HepG2 (cell line): ENCODE data around the gene KCNAB1. TPM values are rescaled to one million over a fixed set of nuclear protein-coding genes. Genes with fewer than 3 reads are reported as not detected.

Source experiments
- ATAC-seq: fragments of 200-7000 bp; cut with Tn5 transposase; 3 replicates; pipeline ENCODE4 v1.9.1; 2020; ENCODE audit warnings: mild to moderate bottlenecking, moderate library complexity
- BruUV-seq: library from RNA; stranded (reverse); fragments of 400-500 nt; replicated peaks from 2 replicates; lab custom pipeline; 2021; lab: Mats Ljungman, UMichigan
- CTCF ChIA-PET: fragments of 300-600 bp; formaldehyde crosslinking; extraction: SDS; loops from one replicate; lab custom pipeline; 2021; ENCODE audit warnings: low total read pairs, inconsistent platforms, low intra/inter-chr PET ratio; lab: Yijun Ruan, JAX
- POLR2A ChIA-PET: fragments of 350-600 bp; sonication (Branson Sonifier 250); formaldehyde crosslinking; loops from one replicate; lab custom pipeline; 2020; ENCODE audit warnings: antibody characterized with exemption, inconsistent platforms; lab: Yijun Ruan, JAX
- DNase-seq: peaks from one replicate; pipeline ENCODE4 v3.0.0-alpha.2; 2015; ENCODE audit warnings: low spot score
- FAIRE-seq: peaks from 3 replicates; lab custom pipeline; 2011; peaks lifted over from hg19 to GRCh38; lab: Jason Lieb, UNC
- H2AFZ ChIP-seq: one replicate; pipeline ENCODE4 v1.6.1; 2011; ENCODE audit warnings: low read length, inconsistent platforms
- H3K27ac ChIP-seq: fragments of 300-600 bp; 3 replicates; pipeline ENCODE4 v1.8.0; 2011; ENCODE audit warnings: mixed run types, mild to moderate bottlenecking, mixed read lengths, low read length, inconsistent platforms; ENCODE audit not compliant: insufficient read depth; ENCODE audit errors: extremely low read length
- H3K27me3 ChIP-seq, 2 experiments: fragments of 200-600 bp in 1 of 2; 2 replicates in 1 of 2; 3 replicates in 1 of 2; pipeline versions ENCODE4 v1.6.0 to v1.8.0; 2011; ENCODE audit warnings: low read length in 2 of 2, mild to moderate bottlenecking in 2 of 2, moderate library complexity in 2 of 2, inconsistent platforms in 1 of 2; ENCODE audit not compliant: insufficient read depth in 2 of 2, control insufficient read depth in 1 of 2
- H3K36me3 ChIP-seq, 2 experiments: fragments of 200-600 bp in 1 of 2; replicated peaks in 1 of 2; 2 replicates in 1 of 2; 3 replicates in 1 of 2; pipeline versions ENCODE4 v1.5.1 to v1.8.0; 2011; ENCODE audit warnings: low read length in 2 of 2, inconsistent platforms in 1 of 2; ENCODE audit not compliant: insufficient read depth in 2 of 2, control insufficient read depth in 1 of 2
- H3K4me1 ChIP-seq: 2 replicates; pipeline ENCODE4 v1.5.1; 2012; ENCODE audit warnings: low read length, inconsistent platforms; ENCODE audit not compliant: insufficient read depth
- H3K4me2 ChIP-seq: 2 replicates; pipeline ENCODE4 v1.6.0; 2011; ENCODE audit warnings: low read depth, low read length, inconsistent platforms
- H3K4me3 ChIP-seq, 3 experiments: fragments of 200-600 bp in 1 of 3; sonication (generic), shearing (Covaris generic) in 1 of 3; replicated peaks in 1 of 3; 2 replicates each; pipeline ENCODE4 v1.5.1; 2011 to 2016; ENCODE audit warnings: low read length in 3 of 3, inconsistent platforms in 2 of 3, low read depth in 2 of 3, mild to moderate bottlenecking in 2 of 3, control low read depth in 1 of 3, mixed read lengths in 1 of 3; ENCODE audit not compliant: insufficient read depth in 1 of 3
- H3K79me2 ChIP-seq: one replicate; pipeline ENCODE4 v1.6.1; 2011; ENCODE audit warnings: low read length, inconsistent platforms; ENCODE audit not compliant: insufficient read depth
- H3K9ac ChIP-seq: 2 replicates; pipeline ENCODE4 v1.6.0; 2011; ENCODE audit warnings: mild to moderate bottlenecking, low read depth, low read length, inconsistent platforms; ENCODE audit not compliant: insufficient read depth
- H3K9me3 ChIP-seq: 2 replicates; pipeline ENCODE4 v1.5.1; 2012; ENCODE audit warnings: mild to moderate bottlenecking, low read length
- H4K20me1 ChIP-seq: 2 replicates; pipeline ENCODE4 v1.6.0; 2011; ENCODE audit warnings: inconsistent platforms, mild to moderate bottlenecking, low read length, moderate library complexity; ENCODE audit not compliant: insufficient read depth
- AKAP8 ChIP-seq: sonication (generic); formaldehyde crosslinking; IDR thresholded peaks from 2 replicates; pipeline ENCODE4 v1.5.1; 2020; ENCODE audit warnings: mild to moderate bottlenecking, missing genetic modification reagents
- ETV6 ChIP-seq: sonication (generic); formaldehyde crosslinking; conservative IDR thresholded peaks from 2 replicates; pipeline ENCODE4 v1.4.0; 2020; ENCODE audit warnings: missing genetic modification reagents
- IRF2 ChIP-seq: IDR thresholded peaks from 2 replicates; pipeline ENCODE4 v1.6.1; 2018; ENCODE audit warnings: missing genetic modification reagents, missing compliant biosample characterization
- MIXL1 ChIP-seq: IDR thresholded peaks from 2 replicates; pipeline ENCODE4 v1.6.1; 2016
- SMAD1 ChIP-seq: sonication (generic); formaldehyde crosslinking; IDR thresholded peaks from 2 replicates; pipeline ENCODE4 v1.4.0; 2020; ENCODE audit warnings: missing genetic modification reagents, low read depth, mild to moderate bottlenecking, borderline replicate concordance
- YY1 ChIP-seq: IDR thresholded peaks from 2 replicates; pipeline ENCODE4 v1.6.1; 2011; ENCODE audit warnings: low read length, low read depth, moderate library complexity, mild to moderate bottlenecking; ENCODE audit not compliant: insufficient read depth, insufficient replicate concordance
- ZBTB7B ChIP-seq: sonication (generic); formaldehyde crosslinking; IDR thresholded peaks from 2 replicates; pipeline ENCODE4 v1.4.0; 2020; ENCODE audit warnings: missing genetic modification reagents
- ZNF256 ChIP-seq: sonication (generic); formaldehyde crosslinking; conservative IDR thresholded peaks from 2 replicates; pipeline ENCODE4 v1.4.0; 2020; ENCODE audit warnings: missing genetic modification reagents
- ZNF839 ChIP-seq: sonication (generic); formaldehyde crosslinking; IDR thresholded peaks from 2 replicates; pipeline ENCODE4 v1.4.0; 2020; ENCODE audit warnings: missing genetic modification reagents, mild to moderate bottlenecking, borderline replicate concordance
- whole genome bisulfite sequencing: methylation state at CpG from one replicate; pipeline ENCODE4 v1.1.6; 2017; ENCODE audit warnings: low lambda C conversion rate; 5-methylcytosine and 5-hydroxymethylcytosine counted together
- in situ Hi-C: cut with HindIII; loops from 2 replicates; pipeline ENCODE4 v1.10.0; 2017; ENCODE audit warnings: low pct_unique_long_range_greater_than_20kb; ENCODE audit not compliant: extremely low pct_ligation_motif_present
- intact Hi-C: fragments of 100-400 bp; cut with micrococcal nuclease; formaldehyde crosslinking; loops from one replicate; pipeline ENCODE4 v1.10.0; 2022; ENCODE audit not compliant: unreplicated experiment
- polyA plus RNA-seq, 8 experiments: library from polyadenylated mRNA; depleted of rRNA in 3 of 8; stranded (reverse) in 7 of 8; unstranded in 1 of 8; fragments of >200 nt; fragmentation: Illumina TruSeq in 4 of 8; extraction: Trizol in 4 of 8; gene quantifications; 2 replicates each; pipeline versions ENCODE4 v1.2.1 to v1.2.3, GENCODE V29; 2011 to 2016; ENCODE audit warnings: low read depth in 4 of 8, missing spikeins in 1 of 8, mixed read lengths in 1 of 8; ENCODE audit not compliant: insufficient read depth in 1 of 8
- total RNA-seq, 5 experiments: library from RNA; depleted of rRNA; stranded (reverse); fragments of >200 nt; fragmentation: Illumina TruSeq; extraction: Trizol; gene quantifications; 2 replicates each; pipeline ENCODE4 v1.2.3, GENCODE V29; 2016; ENCODE audit warnings: low read depth in 1 of 5
- TF ChIP-seq, protein P1 (sequence below): IDR thresholded peaks from 2 replicates; pipeline ENCODE4 v1.6.1; 2016
- TF ChIP-seq, protein P2 (sequence below): sonication (generic); formaldehyde crosslinking; IDR thresholded peaks from 2 replicates; pipeline ENCODE4 v1.5.0; 2020; ENCODE audit warnings: missing genetic modification reagents, mild to moderate bottlenecking, borderline replicate concordance
- TF ChIP-seq, protein P3 (sequence below): sonication (generic); formaldehyde crosslinking; IDR thresholded peaks from 2 replicates; pipeline ENCODE4 v1.4.0; 2020; ENCODE audit warnings: missing genetic modification reagents
- TF ChIP-seq, protein P4 (sequence below): sonication (generic); formaldehyde crosslinking; IDR thresholded peaks from 2 replicates; pipeline ENCODE4 v1.5.1; 2020; ENCODE audit warnings: mild to moderate bottlenecking, moderate library complexity, missing genetic modification reagents

The KCNAB1 gene
- total and polyA plus RNA-seq, 2 of the 13 experiments (the other 11 are each of a cell fraction or from before 2014, with no cell fraction given) = not detected

DNA sequence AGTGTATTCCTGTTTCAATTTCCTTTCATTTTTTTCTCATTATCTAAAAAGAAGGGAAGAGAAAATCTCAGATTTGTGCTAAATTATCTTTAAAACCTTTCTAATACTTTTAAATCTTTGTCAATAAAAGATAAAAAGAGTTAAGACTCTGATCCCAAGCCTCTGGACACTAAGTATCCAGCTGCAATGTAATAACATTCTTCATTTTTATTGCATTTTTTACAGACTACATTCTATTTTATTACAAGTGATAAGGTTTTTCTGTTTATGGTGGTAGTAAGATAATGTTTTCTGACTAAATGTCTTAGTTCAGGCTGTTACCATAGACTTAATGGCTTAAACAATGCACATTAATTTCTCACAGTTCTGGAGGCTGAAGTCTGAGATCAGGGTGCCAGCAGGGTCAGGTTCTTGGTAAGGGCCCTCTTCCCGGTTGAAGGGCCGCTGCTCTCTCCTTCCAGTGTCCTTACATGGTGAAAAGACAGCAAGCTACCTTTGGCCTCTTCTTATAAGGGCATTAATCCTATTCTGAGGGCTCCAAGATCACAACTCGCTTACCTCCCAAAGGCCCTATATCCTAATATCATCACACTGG, 19.7 kb downstream of the KCNAB1 start:
- Histone ChIP-seq H2AFZ (no peak overlapping the region), H3K4me2 (no peak overlapping the region), H3K79me2 (no peaks in the 10 kb centered on the region), H3K9me3 (no peaks in the 10 kb centered on the region), H3K36me3 (no peaks in the 10 kb centered on the region), H3K27ac (no peak overlapping the region), H3K4me3 (no peak overlapping the region), H3K9ac (no peak overlapping the region), H4K20me1 (no peaks in the 10 kb centered on the region), H3K4me1 (no peaks in the 10 kb centered on the region), H3K27me3 (peaks cover 0 to 7% of the 10 kb centered on the region in 2 experiments; a peak in 1 of 5 replicates)
- ChIA-PET CTCF (no interaction called here), POLR2A (no interaction called here)
- in situ Hi-C loops = no loop called here
- BruUV-seq = no TSS peak
- no peak for FAIRE-seq
- ATAC-seq = no peak
- no peak for DNase-seq
- TF ChIP-seq, protein P1, sequence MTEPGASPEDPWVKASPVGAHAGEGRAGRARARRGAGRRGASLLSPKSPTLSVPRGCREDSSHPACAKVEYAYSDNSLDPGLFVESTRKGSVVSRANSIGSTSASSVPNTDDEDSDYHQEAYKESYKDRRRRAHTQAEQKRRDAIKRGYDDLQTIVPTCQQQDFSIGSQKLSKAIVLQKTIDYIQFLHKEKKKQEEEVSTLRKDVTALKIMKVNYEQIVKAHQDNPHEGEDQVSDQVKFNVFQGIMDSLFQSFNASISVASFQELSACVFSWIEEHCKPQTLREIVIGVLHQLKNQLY (CRISPR knock-in tag) = no peak
- TF ChIP-seq ETV6 (CRISPR knock-in tag) (no peak), YY1 (no peak), ZNF256 (CRISPR knock-in tag) (no peak), ZBTB7B (no peak), ZNF839 (CRISPR knock-in tag) (no peak)
- TF ChIP-seq, protein P2, sequence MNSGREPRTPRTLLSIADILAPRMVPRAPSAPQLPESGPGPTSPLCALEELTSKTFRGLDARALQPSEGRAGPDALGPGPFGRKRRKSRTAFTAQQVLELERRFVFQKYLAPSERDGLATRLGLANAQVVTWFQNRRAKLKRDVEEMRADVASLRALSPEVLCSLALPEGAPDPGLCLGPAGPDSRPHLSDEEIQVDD (CRISPR knock-in tag) = no peak
- 2% methylated on average over 3 of the region's 3 CpGs for WGBS
- intact Hi-C loops = no loop called here

DNA sequence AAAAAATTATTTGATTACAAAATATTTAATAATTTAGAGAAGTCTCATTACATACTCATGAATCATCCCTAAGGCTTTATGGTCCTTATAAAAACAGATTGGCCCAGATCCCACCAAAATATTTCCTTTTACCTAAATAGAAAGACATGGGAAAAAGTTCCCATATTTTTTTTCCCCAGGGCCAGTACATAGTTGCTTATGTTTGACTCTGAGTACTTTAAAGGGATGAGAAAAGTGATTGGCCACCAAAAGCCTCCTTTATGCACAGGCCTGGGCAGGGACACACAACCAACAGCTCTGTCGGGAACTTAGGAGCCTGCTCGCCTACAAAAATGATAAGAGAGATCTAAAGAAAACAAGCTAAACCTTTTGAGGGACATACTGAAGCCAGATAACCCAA, 22.3 kb downstream of the KCNAB1 start:
- Histone ChIP-seq H3K4me3 (no peak overlapping the region), H3K27ac (no peak overlapping the region), H3K9me3 (no peaks in the 10 kb centered on the region), H2AFZ (no peak overlapping the region), H3K27me3 (peaks cover 0 to 7% of the 10 kb centered on the region in 2 experiments; a peak in 1 of 5 replicates), H4K20me1 (no peaks in the 10 kb centered on the region), H3K4me2 (no peak overlapping the region), H3K36me3 (no peaks in the 10 kb centered on the region), H3K4me1 (no peaks in the 10 kb centered on the region), H3K79me2 (no peaks in the 10 kb centered on the region), H3K9ac (no peak overlapping the region)
- no TSS peak for BruUV-seq
- WGBS = 47% methylated on average over 2 of the region's 2 CpGs
- intact Hi-C loops (no loop called here), in situ Hi-C loops (no loop called here)
- no peak for FAIRE-seq
- DNase-seq = no peak
- CTCF ChIA-PET = no interaction called here
- POLR2A ChIA-PET = no interaction called here
- ATAC-seq = no peak
- TF ChIP-seq AKAP8 (CRISPR knock-in tag) (no peak), MIXL1 (CRISPR knock-in tag) (no peak), IRF2 (CRISPR knock-in tag) (no peak), SMAD1 (CRISPR knock-in tag) (no peak)
- TF ChIP-seq, protein P3, sequence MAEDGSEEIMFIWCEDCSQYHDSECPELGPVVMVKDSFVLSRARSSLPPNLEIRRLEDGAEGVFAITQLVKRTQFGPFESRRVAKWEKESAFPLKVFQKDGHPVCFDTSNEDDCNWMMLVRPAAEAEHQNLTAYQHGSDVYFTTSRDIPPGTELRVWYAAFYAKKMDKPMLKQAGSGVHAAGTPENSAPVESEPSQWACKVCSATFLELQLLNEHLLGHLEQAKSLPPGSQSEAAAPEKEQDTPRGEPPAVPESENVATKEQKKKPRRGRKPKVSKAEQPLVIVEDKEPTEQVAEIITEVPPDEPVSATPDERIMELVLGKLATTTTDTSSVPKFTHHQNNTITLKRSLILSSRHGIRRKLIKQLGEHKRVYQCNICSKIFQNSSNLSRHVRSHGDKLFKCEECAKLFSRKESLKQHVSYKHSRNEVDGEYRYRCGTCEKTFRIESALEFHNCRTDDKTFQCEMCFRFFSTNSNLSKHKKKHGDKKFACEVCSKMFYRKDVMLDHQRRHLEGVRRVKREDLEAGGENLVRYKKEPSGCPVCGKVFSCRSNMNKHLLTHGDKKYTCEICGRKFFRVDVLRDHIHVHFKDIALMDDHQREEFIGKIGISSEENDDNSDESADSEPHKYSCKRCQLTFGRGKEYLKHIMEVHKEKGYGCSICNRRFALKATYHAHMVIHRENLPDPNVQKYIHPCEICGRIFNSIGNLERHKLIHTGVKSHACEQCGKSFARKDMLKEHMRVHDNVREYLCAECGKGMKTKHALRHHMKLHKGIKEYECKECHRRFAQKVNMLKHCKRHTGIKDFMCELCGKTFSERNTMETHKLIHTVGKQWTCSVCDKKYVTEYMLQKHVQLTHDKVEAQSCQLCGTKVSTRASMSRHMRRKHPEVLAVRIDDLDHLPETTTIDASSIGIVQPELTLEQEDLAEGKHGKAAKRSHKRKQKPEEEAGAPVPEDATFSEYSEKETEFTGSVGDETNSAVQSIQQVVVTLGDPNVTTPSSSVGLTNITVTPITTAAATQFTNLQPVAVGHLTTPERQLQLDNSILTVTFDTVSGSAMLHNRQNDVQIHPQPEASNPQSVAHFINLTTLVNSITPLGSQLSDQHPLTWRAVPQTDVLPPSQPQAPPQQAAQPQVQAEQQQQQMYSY = no peak
- TF ChIP-seq, protein P4, sequence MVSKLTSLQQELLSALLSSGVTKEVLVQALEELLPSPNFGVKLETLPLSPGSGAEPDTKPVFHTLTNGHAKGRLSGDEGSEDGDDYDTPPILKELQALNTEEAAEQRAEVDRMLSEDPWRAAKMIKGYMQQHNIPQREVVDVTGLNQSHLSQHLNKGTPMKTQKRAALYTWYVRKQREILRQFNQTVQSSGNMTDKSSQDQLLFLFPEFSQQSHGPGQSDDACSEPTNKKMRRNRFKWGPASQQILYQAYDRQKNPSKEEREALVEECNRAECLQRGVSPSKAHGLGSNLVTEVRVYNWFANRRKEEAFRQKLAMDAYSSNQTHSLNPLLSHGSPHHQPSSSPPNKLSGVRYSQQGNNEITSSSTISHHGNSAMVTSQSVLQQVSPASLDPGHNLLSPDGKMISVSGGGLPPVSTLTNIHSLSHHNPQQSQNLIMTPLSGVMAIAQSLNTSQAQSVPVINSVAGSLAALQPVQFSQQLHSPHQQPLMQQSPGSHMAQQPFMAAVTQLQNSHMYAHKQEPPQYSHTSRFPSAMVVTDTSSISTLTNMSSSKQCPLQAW (CRISPR knock-in tag) = no peak
